Activated naive CD8-positive, alpha-beta T cell treated with anti-CD3 and anti-CD28 coated beads, Interleukin-2, amount 50 U/mL, for 16 hours (primary cell): Measurements from ENCODE around the gene EFS.
"Not testable (repeated sequence)": the region's sequence is repeated elsewhere in the genome, so short reads cannot be mapped to it uniquely, and the experiment has no call there.

ENCODE experiments used
- DNase-seq: peaks from one replicate; pipeline ENCODE4 v3.0.0-alpha.2; 2020; ENCODE audit warnings: low read depth, low spot score

Gene EFS

GRCh38 chr14:23399136-23399535, 34.2 kb upstream of the EFS start:
- DNase-seq: no peak

GRCh38 chr14:23398348-23398747, 33.4 kb upstream of the EFS start:
- no peak for DNase-seq

- DNase-seq: no peak
Observed at GRCh38 chr14:23396781-23397407, 31.9 kb upstream of the EFS start.

- DNase-seq: no peak
Observed at GRCh38 chr14:23396126-23396525, 31.2 kb upstream of the EFS start.

- no peak for DNase-seq
Observed at GRCh38 chr14:23392613-23393012, 27.6 kb upstream of the EFS start.

GRCh38 chr14:23389871-23390270, 24.9 kb upstream of the EFS start:
- DNase-seq: not testable (repeated sequence)

- no peak for DNase-seq
Observed at GRCh38 chr14:23389396-23389795, 24.4 kb upstream of the EFS start.

- no peak for DNase-seq
Observed at GRCh38 chr14:23388996-23389395, 24.0 kb upstream of the EFS start.

- DNase-seq: no peak
Observed at GRCh38 chr14:23387916-23388882, 23.2 kb upstream of the EFS start.

- no peak for DNase-seq
Observed at GRCh38 chr14:23386999-23387398, 22.0 kb upstream of the EFS start.

- DNase-seq: not testable (repeated sequence)
Observed at GRCh38 chr14:23386266-23386657, 21.3 kb upstream of the EFS start.

GRCh38 chr14:23385642-23386265, 20.8 kb upstream of the EFS start:
- DNase-seq: no peak

- DNase-seq: no peak
Observed at GRCh38 chr14:23385244-23385641, 20.3 kb upstream of the EFS start.

GRCh38 chr14:23384364-23385080, 19.6 kb upstream of the EFS start:
- no peak for DNase-seq

- DNase-seq: no peak
Observed at GRCh38 chr14:23382731-23383440, 17.9 kb upstream of the EFS start.

- no peak for DNase-seq
Observed at GRCh38 chr14:23382276-23382675, 17.3 kb upstream of the EFS start.

GRCh38 chr14:23381871-23382270, 16.9 kb upstream of the EFS start:
- DNase-seq: no peak

GRCh38 chr14:23380976-23381375, 16.0 kb upstream of the EFS start:
- no peak for DNase-seq

GRCh38 chr14:23380197-23380914, 15.4 kb upstream of the EFS start:
- no peak for DNase-seq

- DNase-seq: peak; percentile 32
Observed at GRCh38 chr14:23379366-23380196, 14.6 kb upstream of the EFS start.
